ENCODE results near the gene ERC2. TPM values are rescaled to one million over a fixed set of nuclear protein-coding genes. Genes with fewer than 3 reads are reported as not detected.
"Not testable (repeated sequence)": the region's sequence is repeated elsewhere in the genome, so short reads cannot be mapped to it uniquely, and the experiment has no call there.

Gene ERC2
- total and polyA plus RNA-seq, 9 donors = 1.2 to 9.4 (median 5.4) TPM

DNA sequence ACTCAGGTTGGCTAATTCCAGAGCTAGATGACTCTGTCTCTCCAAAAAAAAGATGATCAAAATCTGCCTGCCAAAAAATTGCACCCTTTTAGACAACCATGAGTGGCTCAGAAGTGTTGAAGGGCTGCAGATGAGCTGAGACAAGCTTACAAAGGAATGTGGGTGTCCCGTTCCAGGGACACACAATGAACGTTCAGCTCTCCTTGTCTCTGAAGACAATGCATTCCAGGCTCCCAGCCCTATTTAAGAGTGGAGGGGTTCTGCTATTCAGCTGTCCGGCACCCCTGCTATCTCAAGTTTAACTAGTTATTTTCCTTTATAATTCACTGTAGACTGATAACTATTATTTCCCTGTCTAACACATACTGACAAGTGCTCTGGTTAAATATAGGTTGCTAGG is 626.1 kb downstream of the ERC2 start:
- Histone ChIP-seq H3K9me3 (no peaks in the 10 kb centered on the region), H3K4me3 (no peak overlapping the region), H3K27ac (no peak overlapping the region), H3K27me3 (no peaks in the 10 kb centered on the region), H3K36me3 (no peaks in the 10 kb centered on the region), H3K4me1 (ENCODE audit: insufficient read depth) (no peaks in the 10 kb centered on the region)
- intact Hi-C loops (cut with DNase I) = no loop called here
- WGBS, 3 donors = 80 to 85% (median 80%) methylated on average over 3 of the region's 3 CpGs
- no peak for DNase-seq
- TF ChIP-seq, protein P1, sequence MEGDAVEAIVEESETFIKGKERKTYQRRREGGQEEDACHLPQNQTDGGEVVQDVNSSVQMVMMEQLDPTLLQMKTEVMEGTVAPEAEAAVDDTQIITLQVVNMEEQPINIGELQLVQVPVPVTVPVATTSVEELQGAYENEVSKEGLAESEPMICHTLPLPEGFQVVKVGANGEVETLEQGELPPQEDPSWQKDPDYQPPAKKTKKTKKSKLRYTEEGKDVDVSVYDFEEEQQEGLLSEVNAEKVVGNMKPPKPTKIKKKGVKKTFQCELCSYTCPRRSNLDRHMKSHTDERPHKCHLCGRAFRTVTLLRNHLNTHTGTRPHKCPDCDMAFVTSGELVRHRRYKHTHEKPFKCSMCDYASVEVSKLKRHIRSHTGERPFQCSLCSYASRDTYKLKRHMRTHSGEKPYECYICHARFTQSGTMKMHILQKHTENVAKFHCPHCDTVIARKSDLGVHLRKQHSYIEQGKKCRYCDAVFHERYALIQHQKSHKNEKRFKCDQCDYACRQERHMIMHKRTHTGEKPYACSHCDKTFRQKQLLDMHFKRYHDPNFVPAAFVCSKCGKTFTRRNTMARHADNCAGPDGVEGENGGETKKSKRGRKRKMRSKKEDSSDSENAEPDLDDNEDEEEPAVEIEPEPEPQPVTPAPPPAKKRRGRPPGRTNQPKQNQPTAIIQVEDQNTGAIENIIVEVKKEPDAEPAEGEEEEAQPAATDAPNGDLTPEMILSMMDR (IDR thresholded peaks at IDR 0.05) = no peak
- no peak for TF ChIP-seq EP300 (IDR thresholded peaks at IDR 0.05)
- TF ChIP-seq POLR2A (IDR thresholded peaks at IDR 0.05) = no peak

DNA sequence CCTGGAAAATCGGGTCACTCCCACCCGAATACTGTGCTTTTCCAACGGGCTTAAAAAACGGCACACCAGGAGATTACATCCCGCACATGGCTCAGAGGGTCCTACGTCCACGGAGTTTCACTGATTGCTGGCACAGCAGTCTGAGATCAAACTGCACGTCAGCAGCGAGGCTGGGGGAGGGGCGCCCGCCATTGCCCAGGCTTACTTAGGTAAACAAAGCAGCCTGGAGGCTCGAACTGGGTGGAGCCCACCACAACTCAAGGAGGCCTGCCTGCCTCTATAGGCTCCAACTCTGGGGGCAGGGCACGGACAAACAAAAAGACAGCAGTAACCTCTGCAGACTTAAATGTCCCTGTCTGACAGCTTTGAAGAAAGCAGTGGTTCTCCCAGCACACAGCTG is 636.4 kb downstream of the ERC2 start:
- H3K9me3 ChIP-seq; H3K36me3 ChIP-seq; H3K4me1 ChIP-seq (ENCODE audit: insufficient read depth); DNase-seq; H3K27me3 ChIP-seq; H3K27ac ChIP-seq; intact Hi-C loops (cut with DNase I); H3K4me3 ChIP-seq: not testable (repeated sequence)
- WGBS, 3 donors = 66 to 80% (median 80%) methylated on average over 11 to 13 of the region's 13 CpGs

DNA sequence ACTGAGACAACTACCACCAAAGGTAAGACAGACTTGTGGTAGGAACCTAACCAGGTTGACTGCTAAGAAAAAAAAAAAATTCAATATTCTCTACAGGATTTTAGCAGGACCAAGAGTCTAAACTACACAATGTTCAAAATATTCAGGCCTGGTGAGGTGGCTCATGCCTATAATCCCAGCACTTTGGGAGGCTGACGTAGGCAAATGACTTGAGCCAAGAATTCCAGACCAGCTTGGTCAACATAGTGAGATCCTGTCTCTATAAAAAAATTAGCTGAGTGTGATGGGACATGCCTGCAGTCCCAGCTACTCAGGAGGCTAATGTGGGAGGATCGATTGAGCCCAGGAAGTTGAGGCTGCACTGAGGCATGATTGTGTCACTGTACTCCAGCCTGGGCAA is 639.6 kb downstream of the ERC2 start:
- intact Hi-C loops (cut with DNase I) = no loop called here
- no peaks in the 10 kb centered on the region for H3K36me3 ChIP-seq
- WGBS, 3 donors = 89 to 93% (median 90%) methylated on average over 2 of the region's 2 CpGs
- no peak for DNase-seq
- TF ChIP-seq POLR2A (IDR thresholded peaks at IDR 0.05) (no peak), EP300 (IDR thresholded peaks at IDR 0.05) (no peak)
- TF ChIP-seq, protein P1 (IDR thresholded peaks at IDR 0.05) = no peak
- H3K27me3 ChIP-seq = no peaks in the 10 kb centered on the region
- H3K4me3 ChIP-seq = no peak overlapping the region
- H3K4me1 ChIP-seq (ENCODE audit: insufficient read depth) = no peaks in the 10 kb centered on the region
- no peaks in the 10 kb centered on the region for H3K9me3 ChIP-seq
- H3K27ac ChIP-seq = no peak overlapping the region

DNA sequence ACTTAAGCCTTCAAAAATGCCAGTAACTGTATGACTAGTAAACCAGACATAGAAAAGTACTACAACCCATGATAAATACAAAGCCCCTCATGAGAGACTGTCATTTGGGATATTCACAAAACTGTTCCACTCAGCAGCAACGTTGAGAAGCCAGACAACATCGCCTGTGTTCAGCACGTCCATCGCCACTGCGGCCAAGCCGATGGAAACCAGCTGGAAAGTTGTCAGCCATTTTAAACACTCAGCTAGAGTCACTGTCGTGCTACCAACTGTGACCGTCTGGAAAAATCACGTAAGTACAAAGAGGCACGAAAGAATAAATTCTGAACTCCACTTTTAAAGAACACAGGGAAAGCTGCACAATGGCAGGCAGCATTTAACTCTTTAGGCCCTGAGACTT is 640.5 kb downstream of the ERC2 start:
- Histone ChIP-seq H3K4me3 (no peak overlapping the region), H3K9me3 (no peaks in the 10 kb centered on the region), H3K4me1 (ENCODE audit: insufficient read depth) (no peaks in the 10 kb centered on the region), H3K27me3 (no peaks in the 10 kb centered on the region), H3K27ac (no peak overlapping the region), H3K36me3 (no peaks in the 10 kb centered on the region)
- TF ChIP-seq EP300 (IDR thresholded peaks at IDR 0.05) (no peak), POLR2A (IDR thresholded peaks at IDR 0.05) (no peak)
- TF ChIP-seq, protein P1 (IDR thresholded peaks at IDR 0.05) = no peak
- no peak for DNase-seq
- WGBS, 3 donors = 87 to 93% (median 91%) methylated on average over 10 of the region's 10 CpGs
- intact Hi-C loops (cut with DNase I) = no loop called here

DNA sequence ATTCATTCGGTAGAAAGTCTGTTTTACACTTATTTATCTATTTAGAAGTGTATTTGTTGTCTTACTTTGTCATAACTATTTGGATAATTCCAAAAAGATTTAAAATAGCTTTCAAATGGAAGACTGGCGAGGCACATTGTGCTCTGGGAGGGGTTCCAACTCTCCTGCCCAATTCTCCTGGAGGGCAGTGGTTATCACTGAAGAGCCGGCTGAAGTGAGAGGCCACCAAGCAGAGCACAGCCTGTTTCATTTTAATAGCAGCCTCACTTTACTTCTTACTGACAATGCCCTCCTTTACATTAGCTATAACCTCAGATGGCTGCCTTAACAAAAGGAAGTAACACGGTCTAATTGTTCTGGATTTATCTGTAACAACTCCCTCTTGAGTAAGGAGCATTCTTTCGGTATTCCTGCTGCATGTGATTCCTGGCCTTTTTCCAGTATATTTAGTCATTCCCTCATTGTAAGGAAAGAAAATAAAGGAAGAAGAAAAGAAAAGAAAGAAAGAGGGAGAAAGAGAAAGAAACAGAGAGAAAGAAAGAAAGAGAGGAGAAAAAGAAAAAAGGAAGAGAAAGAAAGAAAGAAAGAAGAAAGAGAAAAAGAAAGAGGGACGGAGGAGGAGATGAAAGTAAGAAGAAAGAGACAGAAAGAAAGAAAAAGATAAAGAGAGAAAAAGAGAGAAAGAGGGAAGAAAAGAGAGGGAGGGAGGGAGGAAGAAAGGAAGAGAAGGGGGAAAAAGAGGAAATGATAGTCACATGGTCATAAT is 641.4 kb downstream of the ERC2 start:
- DNase-seq = no peak
- TF ChIP-seq, protein P1 (IDR thresholded peaks at IDR 0.05) = no peak
- TF ChIP-seq POLR2A (IDR thresholded peaks at IDR 0.05) (no peak), EP300 (IDR thresholded peaks at IDR 0.05) (no peak)
- no peaks in the 10 kb centered on the region for H3K4me1 ChIP-seq (ENCODE audit: insufficient read depth)
- no peaks in the 10 kb centered on the region for H3K36me3 ChIP-seq
- no peak overlapping the region for H3K27ac ChIP-seq
- no peaks in the 10 kb centered on the region for H3K27me3 ChIP-seq
- H3K9me3 ChIP-seq = no peaks in the 10 kb centered on the region
- H3K4me3 ChIP-seq = no peak overlapping the region
- 37 to 39% (median 39%) methylated on average over 6 of the region's 6 CpGs for WGBS, 3 donors
- intact Hi-C loops (cut with DNase I) = no loop called here

Measured in ovary (tissue), 9 donors.